HCT116 (cell line): ENCODE data around the gene APOBEC3F. TPM values are rescaled to one million over a fixed set of nuclear protein-coding genes. Genes with fewer than 3 reads are reported as not detected.

Source experiments
- ATAC-seq: fragments of 200-7000 bp; cut with Tn5 transposase; 2 replicates; pipeline ENCODE4 v1.9.1; 2020; ENCODE audit warnings: mild to moderate bottlenecking, moderate library complexity
- BruUV-seq: library from RNA; stranded (reverse); fragments of 400-500 nt; replicated peaks from 2 replicates; lab custom pipeline; 2021; lab: Mats Ljungman, UMichigan
- CTCF ChIA-PET: fragments of 300-600 bp; sonication (Branson Sonifier 250); formaldehyde crosslinking; loops from one replicate; lab custom pipeline; 2021; ENCODE audit warnings: antibody characterized with exemption; lab: Charles Lee
- POLR2A ChIA-PET: fragments of 300-600, 350-600 bp; sonication (Branson Sonifier 250); formaldehyde crosslinking; loops from one replicate; lab custom pipeline; 2021; ENCODE audit warnings: antibody characterized with exemption; lab: Charles Lee
- RAD21 ChIA-PET, 2 experiments: fragments of 300-600 bp; sonication (Branson Sonifier 250); formaldehyde crosslinking; loops; one replicate each; lab custom pipeline; 2023; ENCODE audit warnings: low total read pairs in 2 of 2; ENCODE audit not compliant: uncharacterized antibody in 2 of 2, unreplicated experiment in 2 of 2, low non-redundant PET in 1 of 2; lab: Charles Lee
- DNase-seq: peaks from one replicate; pipeline ENCODE4 v3.0.0-alpha.2; 2010; ENCODE audit warnings: low read depth, low spot score
- H2AFZ ChIP-seq: fragments of 200-600 bp; shearing (Covaris generic), sonication (generic); 2 replicates; pipeline ENCODE4 v1.6.1; 2017; ENCODE audit warnings: low read depth, mixed run types, mixed read lengths, antibody characterized with exemption, low read length; ENCODE audit not compliant: poor library complexity, severe bottlenecking
- H3K27ac ChIP-seq: 2 replicates; pipeline ENCODE4 v1.5.1; 2012; ENCODE audit warnings: low read depth, low read length
- H3K27me3 ChIP-seq: fragments of 200-600 bp; sonication (generic); 2 replicates; pipeline ENCODE4 v1.6.1; 2016; ENCODE audit warnings: mixed run types, low read length, mixed read lengths; ENCODE audit not compliant: insufficient read depth
- H3K36me3 ChIP-seq, 2 experiments: fragments of 200-500 bp in 1 of 2; fragments of 200-600 bp in 1 of 2; sonication (Bioruptor generic) in 1 of 2; sonication (generic) in 1 of 2; 2 replicates each; pipeline versions ENCODE4 v1.5.1 to v1.6.1; 2014 to 2016; ENCODE audit warnings: low read length in 2 of 2, inconsistent platforms in 1 of 2, mixed read lengths in 1 of 2, mixed run types in 1 of 2; ENCODE audit not compliant: insufficient read depth in 2 of 2, control insufficient read depth in 1 of 2
- H3K4me1 ChIP-seq, 2 experiments: fragments of 200-600 bp in 1 of 2; sonication (generic) in 1 of 2; 2 replicates each; pipeline versions ENCODE4 v1.5.1 to v1.6.1; 2012 to 2017; ENCODE audit warnings: low read length in 2 of 2, inconsistent platforms in 1 of 2, mild to moderate bottlenecking in 1 of 2, mixed read lengths in 1 of 2, mixed run types in 1 of 2, moderate library complexity in 1 of 2; ENCODE audit not compliant: insufficient read depth in 2 of 2, control insufficient read depth in 1 of 2
- H3K4me2 ChIP-seq: fragments of 200-600 bp; sonication (generic); 2 replicates; pipeline ENCODE4 v1.6.1; 2017; ENCODE audit warnings: mixed run types, low read length, mixed read lengths
- H3K4me3 ChIP-seq, 2 experiments: fragments of 200-600 bp in 1 of 2; sonication (generic) in 1 of 2; replicated peaks in 1 of 2; 2 replicates each; pipeline ENCODE4 v1.5.1; 2011 to 2016; ENCODE audit warnings: low read length in 2 of 2, control low read depth in 1 of 2, low read depth in 1 of 2, mild to moderate bottlenecking in 1 of 2, mixed read lengths in 1 of 2, mixed run types in 1 of 2
- H3K79me2 ChIP-seq: fragments of 200-600 bp; sonication (generic); 2 replicates; pipeline ENCODE4 v1.6.1; 2017; ENCODE audit warnings: mild to moderate bottlenecking, mixed run types, low read length, moderate library complexity, mixed read lengths; ENCODE audit not compliant: insufficient read depth
- H3K9ac ChIP-seq: fragments of 200-600 bp; sonication (generic); 2 replicates; pipeline ENCODE4 v1.6.1; 2016; ENCODE audit warnings: low read length, mixed read lengths
- H3K9me2 ChIP-seq: fragments of 200-600 bp; sonication (generic), shearing (Covaris generic); 2 replicates; pipeline ENCODE4 v1.6.1; 2017; ENCODE audit warnings: mixed run types, mild to moderate bottlenecking, moderate library complexity; ENCODE audit not compliant: insufficient read depth
- H3K9me3 ChIP-seq, 2 experiments: fragments of 200-500 bp in 1 of 2; fragments of 200-600 bp in 1 of 2; sonication (Bioruptor generic) in 1 of 2; sonication (generic) in 1 of 2; 2 replicates each; pipeline ENCODE4 v1.6.1; 2014 to 2017; ENCODE audit warnings: low read length in 2 of 2, mixed read lengths in 2 of 2, inconsistent platforms in 1 of 2, low read depth in 1 of 2, mild to moderate bottlenecking in 1 of 2, mixed run types in 1 of 2, moderate library complexity in 1 of 2; ENCODE audit not compliant: control insufficient read depth in 1 of 2, insufficient read depth in 1 of 2
- H4K20me1 ChIP-seq: fragments of 200-600 bp; sonication (generic), shearing (Covaris generic); 2 replicates; pipeline ENCODE4 v1.6.1; 2017; ENCODE audit warnings: mixed run types, mild to moderate bottlenecking, moderate library complexity; ENCODE audit not compliant: insufficient read depth
- CEBPB ChIP-seq: IDR thresholded peaks from 2 replicates; pipeline ENCODE4 v1.6.1; 2012; ENCODE audit warnings: low read depth
- EZH2 ChIP-seq: fragments of 200-600 bp; sonication (generic); IDR thresholded peaks from 2 replicates; pipeline ENCODE4 v1.6.1; 2017; ENCODE audit warnings: antibody characterized with exemption, mixed run types
- EZH2phosphoT487 ChIP-seq: fragments of 200-600 bp; IDR thresholded peaks from 2 replicates; pipeline ENCODE4 v1.6.1; 2018; ENCODE audit warnings: antibody characterized with exemption, borderline replicate concordance
- FOSL1 ChIP-seq: IDR thresholded peaks from 2 replicates; pipeline ENCODE4 v1.6.1; 2012; ENCODE audit warnings: low read depth
- RAD21 ChIP-seq: IDR thresholded peaks from 2 replicates; pipeline ENCODE4 v1.6.1; 2012; ENCODE audit warnings: low read depth, mild to moderate bottlenecking
- SP1 ChIP-seq: IDR thresholded peaks from 2 replicates; pipeline ENCODE4 v1.6.1; 2012; ENCODE audit warnings: low read depth
- SRF ChIP-seq: IDR thresholded peaks from 2 replicates; pipeline ENCODE4 v1.6.1; 2012; ENCODE audit warnings: low read depth
- TCF7L2 ChIP-seq: IDR thresholded peaks from 2 replicates; pipeline ENCODE4 v1.7.0; 2011; ENCODE audit warnings: borderline replicate concordance, inconsistent platforms; ENCODE audit not compliant: insufficient read depth, insufficient read length; ENCODE audit errors: extremely low read depth
- ZNF274 ChIP-seq: fragments of 200-500 bp; sonication (Bioruptor generic); IDR thresholded peaks from 2 replicates; pipeline ENCODE4 v1.6.1; 2014; ENCODE audit warnings: mild to moderate bottlenecking, low read depth, low read length, inconsistent platforms
- intact Hi-C: fragments of 100-400 bp; cut with micrococcal nuclease; formaldehyde crosslinking; loops from 2 replicates; pipeline ENCODE4 v1.10.0; 2022
- total RNA-seq: library from RNA; stranded (reverse); gene quantifications from one replicate; pipeline ENCODE4 v1.2.1, GENCODE V29; 2021; ENCODE audit not compliant: unreplicated experiment
- TF ChIP-seq, protein P1 (sequence below): IDR thresholded peaks from 2 replicates; pipeline ENCODE4 v1.6.1; 2012
- TF ChIP-seq, protein P2 (sequence below), 3 experiments: fragments of 200-600 bp in 1 of 3; sonication (generic) in 1 of 3; IDR thresholded peaks in 2 of 3; conservative IDR thresholded peaks in 1 of 3; 2 replicates each; pipeline ENCODE4 v1.5.1; 2012 to 2017; ENCODE audit warnings: low read depth in 2 of 3, low read length in 2 of 3, antibody characterized with exemption in 1 of 3, borderline replicate concordance in 1 of 3, control low read depth in 1 of 3, mild to moderate bottlenecking in 1 of 3, mixed read lengths in 1 of 3, mixed run types in 1 of 3, moderate library complexity in 1 of 3; ENCODE audit not compliant: insufficient read depth in 1 of 3
- TF ChIP-seq, protein P3 (sequence below): IDR thresholded peaks from 2 replicates; pipeline ENCODE4 v1.6.1; 2011; ENCODE audit warnings: mild to moderate bottlenecking, low read length, moderate library complexity; ENCODE audit not compliant: insufficient replicate concordance; ENCODE audit errors: extremely low read depth

APOBEC3F gene
- total RNA-seq, 1 experiment from 2014 or later = 11.1 TPM

DNA sequence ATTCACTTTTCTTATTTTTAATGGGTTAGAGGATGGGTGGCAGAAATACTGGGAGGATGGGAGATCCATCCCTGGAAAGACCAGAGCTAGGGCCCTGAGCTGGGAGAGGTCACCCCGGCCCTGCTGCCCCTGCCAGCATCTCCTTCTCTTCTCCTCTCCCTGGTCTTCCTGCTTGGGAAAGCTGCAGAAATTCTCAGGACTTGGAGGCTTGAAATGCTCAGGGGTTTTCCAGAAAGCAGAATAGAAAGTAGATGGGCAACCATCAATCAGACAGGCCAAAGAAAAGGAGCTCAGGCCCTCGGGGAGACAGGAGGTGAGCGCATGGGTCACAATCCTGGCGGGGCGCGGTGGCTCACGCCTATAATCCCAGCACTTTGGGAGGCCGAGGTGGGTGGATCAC lies 57.9 kb downstream of the APOBEC3F start:
- POLR2A ChIA-PET = no interaction called here
- DNase-seq = no peak
- no peak overlapping the region; the same call in 1 of the 2 replicates for H3K27ac ChIP-seq
- H3K9ac ChIP-seq = no peak overlapping the region
- H3K4me2 ChIP-seq = no peak overlapping the region
- no TSS peak for BruUV-seq
- H3K27me3 ChIP-seq = no peaks in the 10 kb centered on the region
- RAD21 ChIA-PET = interaction anchor here (0.6 to 1.1 kb wide), 2 partner anchors 15 to 23 kb away, joined by 3 read pairs; no protein-coding TSS in a partner anchor
- peak overlapping the region; percentile 20 for H2AFZ ChIP-seq
- no peak overlapping the region for H3K4me3 ChIP-seq
- no peaks in the 10 kb centered on the region for H3K36me3 ChIP-seq
- CTCF ChIA-PET = interaction anchor here (0.7 to 1.3 kb wide), 3 partner anchors 16 to 228 kb away, joined by 3 to 5 read pairs (median 4); no protein-coding TSS in a partner anchor
- H3K9me2 ChIP-seq = no peaks in the 10 kb centered on the region
- TF ChIP-seq SP1 (no peak), SRF (no peak), ZNF274 (no peak)
- TF ChIP-seq, protein P1, sequence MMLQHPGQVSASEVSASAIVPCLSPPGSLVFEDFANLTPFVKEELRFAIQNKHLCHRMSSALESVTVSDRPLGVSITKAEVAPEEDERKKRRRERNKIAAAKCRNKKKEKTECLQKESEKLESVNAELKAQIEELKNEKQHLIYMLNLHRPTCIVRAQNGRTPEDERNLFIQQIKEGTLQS = no peak
- H3K79me2 ChIP-seq = no peaks in the 10 kb centered on the region
- no peaks in the 10 kb centered on the region for H3K9me3 ChIP-seq
- no peak for ATAC-seq
- intact Hi-C loops = no loop called here
- H3K4me1 ChIP-seq = peaks cover 21 to 24% of the 10 kb centered on the region in 2 experiments
- no peaks in the 10 kb centered on the region for H4K20me1 ChIP-seq

DNA sequence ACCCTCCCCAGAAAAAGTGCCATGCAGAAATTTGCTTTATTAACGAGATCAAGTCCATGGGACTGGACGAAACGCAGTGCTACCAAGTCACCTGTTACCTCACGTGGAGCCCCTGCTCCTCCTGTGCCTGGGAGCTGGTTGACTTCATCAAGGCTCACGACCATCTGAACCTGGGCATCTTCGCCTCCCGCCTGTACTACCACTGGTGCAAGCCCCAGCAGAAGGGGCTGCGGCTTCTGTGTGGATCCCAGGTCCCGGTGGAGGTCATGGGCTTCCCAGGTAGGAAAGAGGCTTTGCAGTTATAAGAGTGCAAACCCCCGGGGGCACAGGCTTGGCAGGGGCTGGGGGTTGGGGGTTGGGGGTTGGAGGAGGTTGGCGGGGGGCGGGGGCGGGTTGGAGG lies 60.6 kb downstream of the APOBEC3F start:
- no peak overlapping the region for H2AFZ ChIP-seq
- no peak overlapping the region for H3K4me2 ChIP-seq
- H3K79me2 ChIP-seq = no peaks in the 10 kb centered on the region
- no peak overlapping the region for H3K9ac ChIP-seq
- ChIA-PET POLR2A (no interaction called here), RAD21 (no interaction called here), CTCF (no interaction called here)
- no peaks in the 10 kb centered on the region for H3K9me3 ChIP-seq
- H3K4me3 ChIP-seq = no peak overlapping the region
- ATAC-seq (no peak), DNase-seq (no peak)
- no TSS peak for BruUV-seq
- H3K27ac ChIP-seq = no peak overlapping the region
- intact Hi-C loops = no loop called here
- H3K9me2 ChIP-seq = no peaks in the 10 kb centered on the region
- H3K27me3 ChIP-seq = no peaks in the 10 kb centered on the region
- no peaks in the 10 kb centered on the region for H4K20me1 ChIP-seq
- no peaks in the 10 kb centered on the region for H3K36me3 ChIP-seq
- H3K4me1 ChIP-seq = peaks cover 21 to 24% of the 10 kb centered on the region in 2 experiments
- TF ChIP-seq RAD21 (no peak), SRF (no peak), CEBPB (no peak), TCF7L2 (no peak), FOSL1 (no peak), EZH2 (no peak), SP1 (no peak), EZH2phosphoT487 (no peak)
- TF ChIP-seq, protein P2, sequence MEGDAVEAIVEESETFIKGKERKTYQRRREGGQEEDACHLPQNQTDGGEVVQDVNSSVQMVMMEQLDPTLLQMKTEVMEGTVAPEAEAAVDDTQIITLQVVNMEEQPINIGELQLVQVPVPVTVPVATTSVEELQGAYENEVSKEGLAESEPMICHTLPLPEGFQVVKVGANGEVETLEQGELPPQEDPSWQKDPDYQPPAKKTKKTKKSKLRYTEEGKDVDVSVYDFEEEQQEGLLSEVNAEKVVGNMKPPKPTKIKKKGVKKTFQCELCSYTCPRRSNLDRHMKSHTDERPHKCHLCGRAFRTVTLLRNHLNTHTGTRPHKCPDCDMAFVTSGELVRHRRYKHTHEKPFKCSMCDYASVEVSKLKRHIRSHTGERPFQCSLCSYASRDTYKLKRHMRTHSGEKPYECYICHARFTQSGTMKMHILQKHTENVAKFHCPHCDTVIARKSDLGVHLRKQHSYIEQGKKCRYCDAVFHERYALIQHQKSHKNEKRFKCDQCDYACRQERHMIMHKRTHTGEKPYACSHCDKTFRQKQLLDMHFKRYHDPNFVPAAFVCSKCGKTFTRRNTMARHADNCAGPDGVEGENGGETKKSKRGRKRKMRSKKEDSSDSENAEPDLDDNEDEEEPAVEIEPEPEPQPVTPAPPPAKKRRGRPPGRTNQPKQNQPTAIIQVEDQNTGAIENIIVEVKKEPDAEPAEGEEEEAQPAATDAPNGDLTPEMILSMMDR (IDR thresholded peaks at IDR 0.05 in 2 of 3, conservative IDR thresholded peaks at IDR 0.05 in 1 of 3; ENCODE audit: borderline replicate concordance in 1 of 3, insufficient read depth in 1 of 3, low read depth in 2 of 3, low read length in 2 of 3) = no peak
- TF ChIP-seq, protein P3, sequence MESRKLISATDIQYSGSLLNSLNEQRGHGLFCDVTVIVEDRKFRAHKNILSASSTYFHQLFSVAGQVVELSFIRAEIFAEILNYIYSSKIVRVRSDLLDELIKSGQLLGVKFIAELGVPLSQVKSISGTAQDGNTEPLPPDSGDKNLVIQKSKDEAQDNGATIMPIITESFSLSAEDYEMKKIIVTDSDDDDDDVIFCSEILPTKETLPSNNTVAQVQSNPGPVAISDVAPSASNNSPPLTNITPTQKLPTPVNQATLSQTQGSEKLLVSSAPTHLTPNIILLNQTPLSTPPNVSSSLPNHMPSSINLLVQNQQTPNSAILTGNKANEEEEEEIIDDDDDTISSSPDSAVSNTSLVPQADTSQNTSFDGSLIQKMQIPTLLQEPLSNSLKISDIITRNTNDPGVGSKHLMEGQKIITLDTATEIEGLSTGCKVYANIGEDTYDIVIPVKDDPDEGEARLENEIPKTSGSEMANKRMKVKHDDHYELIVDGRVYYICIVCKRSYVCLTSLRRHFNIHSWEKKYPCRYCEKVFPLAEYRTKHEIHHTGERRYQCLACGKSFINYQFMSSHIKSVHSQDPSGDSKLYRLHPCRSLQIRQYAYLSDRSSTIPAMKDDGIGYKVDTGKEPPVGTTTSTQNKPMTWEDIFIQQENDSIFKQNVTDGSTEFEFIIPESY = no peak
